Smooth muscle cell (in vitro differentiated cells): Measurements from ENCODE around the gene YTHDF1. TPM values are rescaled to one million over a fixed set of nuclear protein-coding genes. Genes with fewer than 3 reads are reported as not detected.

Source experiments
- DNase-seq: peaks from one replicate; lab custom pipeline; 2025; ENCODE audit not compliant: unreplicated experiment; lab: John Stamatoyannopoulos, UW
- H2AFZ ChIP-seq: fragments of 200-600 bp; sonication (generic); 2 replicates; pipeline ENCODE4 v1.6.0; 2016; ENCODE audit warnings: antibody characterized with exemption, low read depth, mild to moderate bottlenecking
- H3F3A ChIP-seq: fragments of 200-600 bp; sonication (generic); 2 replicates; pipeline ENCODE4 v1.6.0; 2017; ENCODE audit warnings: antibody characterized with exemption, low read depth
- H3K27ac ChIP-seq: fragments of 200-600 bp; sonication (generic); 2 replicates; pipeline ENCODE4 v1.5.1; 2016; ENCODE audit warnings: low read depth, mild to moderate bottlenecking
- H3K27me3 ChIP-seq: fragments of 200-600 bp; sonication (generic); 2 replicates; pipeline ENCODE4 v1.6.1; 2016; ENCODE audit warnings: low read depth, mild to moderate bottlenecking
- H3K36me3 ChIP-seq: fragments of 200-600 bp; sonication (generic); 2 replicates; pipeline ENCODE4 v1.5.1; 2016; ENCODE audit warnings: low read depth
- H3K4me1 ChIP-seq: fragments of 200-600 bp; sonication (generic); 2 replicates; pipeline ENCODE4 v1.5.1; 2016; ENCODE audit warnings: low read depth
- H3K4me2 ChIP-seq: fragments of 200-600 bp; sonication (generic); 2 replicates; pipeline ENCODE4 v1.6.0; 2016; ENCODE audit warnings: mild to moderate bottlenecking
- H3K4me3 ChIP-seq: fragments of 200-600 bp; sonication (generic); 2 replicates; pipeline ENCODE4 v1.5.1; 2016; ENCODE audit warnings: mild to moderate bottlenecking
- H3K79me2 ChIP-seq: fragments of 200-600 bp; sonication (generic); 2 replicates; pipeline ENCODE4 v1.6.0; 2016; ENCODE audit warnings: low read depth, mild to moderate bottlenecking
- H3K9ac ChIP-seq: fragments of 200-600 bp; sonication (generic); 2 replicates; pipeline ENCODE4 v1.6.0; 2016; ENCODE audit warnings: low read depth
- H3K9me3 ChIP-seq: fragments of 200-600 bp; sonication (generic); replicated peaks from 2 replicates; pipeline ENCODE4 v1.5.1; 2016; ENCODE audit warnings: low read depth
- H4K20me1 ChIP-seq: fragments of 200-600 bp; sonication (generic); 2 replicates; pipeline ENCODE4 v1.6.0; 2016; ENCODE audit warnings: low read depth
- WGBS: methylation state at CpG from one replicate; pipeline ENCODE4 v1.1.7; 2016; ENCODE audit warnings: low lambda C conversion rate; 5-methylcytosine and 5-hydroxymethylcytosine counted together
- polyA plus RNA-seq: library from polyadenylated mRNA; unstranded; fragments of >200 nt; fragmentation: Nextera tagmentation; extraction: Ambion mirVana; gene quantifications from 2 replicates; pipeline ENCODE4 v1.2.1, GENCODE V29; 2016
- total RNA-seq: library from RNA; depleted of rRNA; stranded (reverse); fragments of >200 nt; gene quantifications from 2 replicates; pipeline ENCODE4 v1.2.3, GENCODE V29; 2014
- TF ChIP-seq, protein P1 (sequence below): fragments of 200-600 bp; sonication (generic); IDR thresholded peaks from 2 replicates; pipeline ENCODE4 v1.5.1; 2017; ENCODE audit warnings: borderline replicate concordance, mild to moderate bottlenecking, antibody characterized with exemption; ENCODE audit not compliant: insufficient read depth, poor library complexity, severe bottlenecking

The YTHDF1 gene
- total and polyA plus RNA-seq, 2 experiments from 2014 or later, result 28.2 to 35.8 TPM

DNA sequence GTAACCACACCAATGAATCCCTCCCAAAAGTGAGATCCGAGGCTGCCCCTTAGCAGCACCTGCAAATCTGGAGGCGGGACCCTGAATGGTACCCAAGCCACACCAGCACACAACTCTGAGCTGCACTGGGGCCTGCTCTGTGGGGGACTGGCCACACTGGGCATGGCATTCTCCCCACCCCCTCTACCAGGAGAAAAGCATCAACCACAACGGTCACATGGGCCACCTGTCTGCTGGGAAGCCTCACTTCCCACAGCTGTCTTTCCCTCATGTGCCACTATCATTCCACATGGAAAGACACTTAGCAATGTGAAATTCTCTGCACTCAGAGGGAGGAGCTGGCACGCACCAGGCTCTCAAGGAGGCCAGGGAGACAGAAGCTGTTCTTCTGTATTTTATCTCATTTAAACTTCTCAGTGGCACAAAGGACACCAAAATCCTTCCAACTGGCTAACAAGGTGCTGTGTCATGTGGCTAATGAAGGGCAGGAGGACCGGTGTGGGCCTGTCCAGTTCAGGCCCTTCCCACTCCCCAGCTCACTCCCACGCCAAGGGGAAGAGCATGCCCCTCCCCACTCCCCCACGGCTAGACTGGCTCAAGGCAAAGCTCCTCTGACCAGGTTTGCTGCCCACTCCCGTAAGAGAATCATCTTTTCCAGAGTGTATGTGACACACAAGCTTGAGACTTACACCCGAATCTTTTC is 19.0 kb downstream of the YTHDF1 start:
- TF ChIP-seq, protein P1, sequence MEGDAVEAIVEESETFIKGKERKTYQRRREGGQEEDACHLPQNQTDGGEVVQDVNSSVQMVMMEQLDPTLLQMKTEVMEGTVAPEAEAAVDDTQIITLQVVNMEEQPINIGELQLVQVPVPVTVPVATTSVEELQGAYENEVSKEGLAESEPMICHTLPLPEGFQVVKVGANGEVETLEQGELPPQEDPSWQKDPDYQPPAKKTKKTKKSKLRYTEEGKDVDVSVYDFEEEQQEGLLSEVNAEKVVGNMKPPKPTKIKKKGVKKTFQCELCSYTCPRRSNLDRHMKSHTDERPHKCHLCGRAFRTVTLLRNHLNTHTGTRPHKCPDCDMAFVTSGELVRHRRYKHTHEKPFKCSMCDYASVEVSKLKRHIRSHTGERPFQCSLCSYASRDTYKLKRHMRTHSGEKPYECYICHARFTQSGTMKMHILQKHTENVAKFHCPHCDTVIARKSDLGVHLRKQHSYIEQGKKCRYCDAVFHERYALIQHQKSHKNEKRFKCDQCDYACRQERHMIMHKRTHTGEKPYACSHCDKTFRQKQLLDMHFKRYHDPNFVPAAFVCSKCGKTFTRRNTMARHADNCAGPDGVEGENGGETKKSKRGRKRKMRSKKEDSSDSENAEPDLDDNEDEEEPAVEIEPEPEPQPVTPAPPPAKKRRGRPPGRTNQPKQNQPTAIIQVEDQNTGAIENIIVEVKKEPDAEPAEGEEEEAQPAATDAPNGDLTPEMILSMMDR, result no peak
- Histone ChIP-seq H3K27me3 (no peaks in the 10 kb centered on the region), H4K20me1 (peaks cover 93% of the 10 kb centered on the region), H3K9me3 (no peaks in the 10 kb centered on the region), H3K4me3 (no peak overlapping the region), H3K4me1 (peaks cover 6% of the 10 kb centered on the region), H3K4me2 (no peak overlapping the region), H3K9ac (no peak overlapping the region), H3K79me2 (peaks cover 49% of the 10 kb centered on the region), H3K27ac (peak overlapping the region; percentile 24), H3K36me3 (peaks cover 9% of the 10 kb centered on the region), H2AFZ (no peak overlapping the region), H3F3A (peaks cover 16% of the 10 kb centered on the region)
- WGBS, result 66% methylated on average over 9 of the region's 9 CpGs
- no peak for DNase-seq

DNA sequence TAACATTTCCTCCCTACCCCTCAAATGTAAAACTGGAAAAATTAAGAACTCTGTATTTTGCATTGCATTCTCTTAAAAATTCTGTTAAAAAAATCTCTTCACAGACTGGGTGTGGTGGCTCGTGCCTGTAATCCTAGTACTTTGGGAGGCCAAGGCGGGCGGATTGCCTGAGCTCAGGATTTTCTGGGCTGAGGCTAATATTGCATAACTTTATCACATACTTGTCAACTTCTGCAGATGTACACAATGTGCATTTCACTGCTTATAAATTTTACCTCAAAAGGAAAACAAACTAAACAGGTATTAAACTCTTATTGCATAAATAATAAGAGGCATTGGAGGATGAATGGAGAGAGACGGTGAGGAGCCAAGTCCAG is 21.1 kb downstream of the YTHDF1 start:
- no peak overlapping the region for H3K9ac ChIP-seq
- no peak overlapping the region for H3K4me2 ChIP-seq
- no peaks in the 10 kb centered on the region for H3K27me3 ChIP-seq
- no peak overlapping the region for H2AFZ ChIP-seq
- WGBS, result 97% methylated on average over 4 of the region's 4 CpGs
- peaks cover 71% of the 10 kb centered on the region for H4K20me1 ChIP-seq
- DNase-seq, result no peak
- no peaks in the 10 kb centered on the region for H3K9me3 ChIP-seq
- H3K4me3 ChIP-seq, result no peak overlapping the region
- H3K4me1 ChIP-seq, result peaks cover 6% of the 10 kb centered on the region
- H3K79me2 ChIP-seq, result peaks cover 28% of the 10 kb centered on the region
- H3K27ac ChIP-seq, result no peak overlapping the region
- peaks cover 16% of the 10 kb centered on the region for H3F3A ChIP-seq
- peaks cover 8% of the 10 kb centered on the region for H3K36me3 ChIP-seq
- TF ChIP-seq, protein P1, result no peak

DNA sequence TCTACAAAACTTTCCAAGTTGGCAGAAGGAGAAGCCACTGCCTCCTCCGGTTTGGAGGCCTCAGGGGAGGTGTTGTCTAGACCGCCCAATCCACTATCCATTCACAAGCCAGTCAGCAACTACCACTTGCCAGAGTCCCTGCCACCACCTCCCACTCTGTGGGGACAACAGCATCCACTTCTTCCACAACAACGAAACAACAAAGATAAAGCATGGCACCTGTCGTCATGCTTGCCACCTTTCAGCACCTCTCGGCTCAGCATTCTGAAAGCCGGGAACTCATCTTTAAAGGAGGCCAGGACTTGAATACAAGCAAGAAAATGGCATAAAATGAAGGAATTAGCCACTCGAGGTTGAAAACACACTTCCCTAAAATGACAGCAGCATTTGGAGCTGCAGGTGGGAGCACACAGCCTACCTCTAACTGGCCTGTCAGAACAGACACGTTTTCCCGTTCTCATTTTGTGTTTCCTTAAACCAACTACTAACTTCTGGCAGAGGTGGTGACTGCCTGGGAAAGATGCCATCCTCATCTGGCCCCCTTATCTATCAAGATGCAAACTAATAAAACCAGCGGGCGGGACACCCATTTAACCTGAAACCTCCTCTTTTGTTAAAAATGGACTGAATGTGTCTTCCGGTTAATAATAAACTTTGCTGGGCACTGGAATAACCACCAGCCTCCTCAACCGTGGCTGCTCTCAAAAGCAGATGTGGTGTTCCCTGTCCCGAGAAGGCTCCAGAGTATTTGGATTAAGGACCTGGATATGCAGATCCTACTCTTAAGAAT is 21.7 kb downstream of the YTHDF1 start:
- Histone ChIP-seq H3K79me2 (peaks cover 23% of the 10 kb centered on the region), H3K4me1 (peaks cover 6% of the 10 kb centered on the region), H2AFZ (no peak overlapping the region), H3F3A (peaks cover 16% of the 10 kb centered on the region), H3K36me3 (peaks cover 8% of the 10 kb centered on the region), H3K4me2 (no peak overlapping the region), H3K27ac (no peak overlapping the region), H3K4me3 (no peak overlapping the region), H3K9me3 (no peaks in the 10 kb centered on the region), H3K9ac (no peak overlapping the region), H4K20me1 (peaks cover 66% of the 10 kb centered on the region), H3K27me3 (no peaks in the 10 kb centered on the region)
- WGBS, result 90% methylated on average over 14 of the region's 14 CpGs
- TF ChIP-seq, protein P1, result no peak
- DNase-seq, result no peak
